ENCODE results near the gene ARSD. TPM values are rescaled to one million over a fixed set of nuclear protein-coding genes. Genes with fewer than 3 reads are reported as not detected.
A peak's percentile ranks its signal among the peaks of the same experiment; 100 is the strongest.
"Not testable (repeated sequence)": the region's sequence is repeated elsewhere in the genome, so short reads cannot be mapped to it uniquely, and the experiment has no call there.

Gene ARSD
- total RNA-seq, 1 donor from 2014 or later = 12.4 TPM

- no peak for DNase-seq (ENCODE audit: low read depth)
These were observed 5.9 kb upstream of the ARSD start for GRCh38 chrX:2934715-2935710.

GRCh38 chrX:2933125-2933900, 4.2 kb upstream of the ARSD start:
- DNase-seq (ENCODE audit: low read depth) = no peak

GRCh38 chrX:2931612-2932011, 2.5 kb upstream of the ARSD start:
- no peak for DNase-seq (ENCODE audit: low read depth)

GRCh38 chrX:2931155-2931554, 2.0 kb upstream of the ARSD start:
- DNase-seq (ENCODE audit: low read depth) = no peak

GRCh38 chrX:2928191-2928582, 952 bp downstream of the ARSD start:
- peak; percentile 30 for DNase-seq (ENCODE audit: low read depth)

- no peak for DNase-seq (ENCODE audit: low read depth)
These were observed 2.4 kb downstream of the ARSD start for GRCh38 chrX:2926664-2927275.

GRCh38 chrX:2926255-2926654, 2.9 kb downstream of the ARSD start:
- not testable (repeated sequence) for DNase-seq (ENCODE audit: low read depth)

- DNase-seq (ENCODE audit: low read depth) = no peak
These were observed 5.0 kb downstream of the ARSD start for GRCh38 chrX:2924151-2924550.

GRCh38 chrX:2921750-2922149, 7.4 kb downstream of the ARSD start:
- no peak for DNase-seq (ENCODE audit: low read depth)

GRCh38 chrX:2921193-2921592, 7.9 kb downstream of the ARSD start:
- DNase-seq (ENCODE audit: low read depth) = no peak

- no peak for DNase-seq (ENCODE audit: low read depth)
These were observed 11.4 kb downstream of the ARSD start for GRCh38 chrX:2917767-2918166.

GRCh38 chrX:2913118-2913517, 16.0 kb downstream of the ARSD start:
- no peak for DNase-seq (ENCODE audit: low read depth)

GRCh38 chrX:2910109-2910508, 19.0 kb downstream of the ARSD start:
- no peak for DNase-seq (ENCODE audit: low read depth)

GRCh38 chrX:2908125-2908685, 20.9 kb downstream of the ARSD start:
- no peak for DNase-seq (ENCODE audit: low read depth)

GRCh38 chrX:2907295-2907694, 21.8 kb downstream of the ARSD start:
- no peak for DNase-seq (ENCODE audit: low read depth)

GRCh38 chrX:2903366-2903765, 25.8 kb downstream of the ARSD start:
- no peak for DNase-seq (ENCODE audit: low read depth)

- DNase-seq (ENCODE audit: low read depth) = no peak
These were observed 26.3 kb downstream of the ARSD start for GRCh38 chrX:2902841-2903240.

- DNase-seq (ENCODE audit: low read depth) = no peak
These were observed 27.6 kb downstream of the ARSD start for GRCh38 chrX:2901367-2902036.

GRCh38 chrX:2898846-2899512, 30.2 kb downstream of the ARSD start:
- DNase-seq (ENCODE audit: low read depth) = no peak
